Heart left ventricle (tissue), 16 donors: ENCODE data around the gene MTCH1. TPM values are rescaled to one million over a fixed set of nuclear protein-coding genes. Genes with fewer than 3 reads are reported as not detected.

Experiments
- ATAC-seq, 4 donors: fragments of 200-7000 bp; cut with Tn5 transposase; one replicate each; pipeline ENCODE4 v1.9.1; 2020 to 2022; ENCODE audit warnings: moderate library complexity in 4 of 4, mild to moderate bottlenecking in 3 of 4, moderate number of reproducible peaks in 1 of 4
- DNase-seq, 5 donors: peaks; one replicate each; pipeline ENCODE4 v3.0.0-alpha.2; 2020
- H3K27ac ChIP-seq, 12 donors: fragments of 200-600 bp; sonication (generic) in 4 of 12; one replicate each; pipeline versions ENCODE4 v1.5.0 to v1.8.0; 2016 to 2022; ENCODE audit warnings: mild to moderate bottlenecking in 2 of 12
- H3K27me3 ChIP-seq, 9 donors: fragments of 200-600 bp; sonication (generic) in 2 of 9; one replicate each; pipeline versions ENCODE4 v1.5.1 to v1.8.0; 2016 to 2022; ENCODE audit warnings: mild to moderate bottlenecking in 3 of 9
- H3K36me3 ChIP-seq, 9 donors: fragments of 200-600 bp; sonication (generic) in 2 of 9; one replicate each; pipeline versions ENCODE4 v1.5.0 to v1.8.0; 2018 to 2022; ENCODE audit warnings: mild to moderate bottlenecking in 2 of 9
- H3K4me1 ChIP-seq, 12 donors: fragments of 200-600 bp; sonication (generic) in 4 of 12; one replicate each; pipeline versions ENCODE4 v1.5.0 to v1.8.0; 2016 to 2022; ENCODE audit warnings: mild to moderate bottlenecking in 3 of 12
- H3K4me3 ChIP-seq, 12 donors: fragments of 200-600 bp; sonication (generic) in 4 of 12; one replicate each; pipeline versions ENCODE4 v1.5.0 to v1.8.0; 2017 to 2022; ENCODE audit warnings: mild to moderate bottlenecking in 9 of 12, moderate library complexity in 4 of 12
- H3K9me3 ChIP-seq, 12 donors: fragments of 200-600 bp; sonication (generic) in 4 of 12; one replicate each; pipeline versions ENCODE4 v1.5.0 to v1.8.0; 2016 to 2022; ENCODE audit warnings: mild to moderate bottlenecking in 1 of 12
- CTCF ChIP-seq, 12 donors: fragments of 200-600 bp; sonication (generic) in 4 of 12; IDR thresholded peaks; one replicate each; pipeline versions ENCODE4 v1.5.0 to v1.8.0; 2018 to 2022; ENCODE audit warnings: antibody characterized with exemption in 12 of 12, mild to moderate bottlenecking in 5 of 12
- POLR2A ChIP-seq, 2 donors: fragments of 450-650 bp; IDR thresholded peaks; one replicate each; pipeline ENCODE4 v1.6.1; 2017; ENCODE audit warnings: antibody characterized with exemption in 2 of 2, mild to moderate bottlenecking in 2 of 2, moderate library complexity in 2 of 2
- WGBS, 4 donors: extraction: QIAGEN DNeasy Blood & Tissue Kit in 2 of 4; methylation state at CpG; one replicate each; pipeline versions ENCODE4 v1.1.5 to v1.1.7; 2013 to 2018; 5-methylcytosine and 5-hydroxymethylcytosine counted together
- intact Hi-C, 10 donors: fragments of 100-400 bp; cut with DNase I; formaldehyde crosslinking; loops; one replicate each; pipeline versions ENCODE4 v1.11.1 to v1.14.2; 2022
- polyA plus RNA-seq, 2 donors: library from polyadenylated mRNA; stranded (reverse); fragments of 200-250 nt; gene quantifications; one replicate each; pipeline ENCODE4 v1.2.3, GENCODE V29; 2013
- total RNA-seq, 9 donors: library from RNA; depleted of rRNA in 2 of 9; stranded (reverse); fragments of >200 nt in 2 of 9; fragmentation: NEBNext Ultra II Directional in 3 of 9; extraction: Animal tissue kit (Norgen Biotek cat#: 25700) in 3 of 9; gene quantifications; one replicate each; pipeline versions ENCODE4 v1.1.0 to v1.2.4, GENCODE V29; 2016 to 2023
- donor health status: ischemic (EF 13 %, LVEDD 7.1; RV severe dilation, severe dysfunction).
- donor health status: healthy with polysubstance abuse.
- donor health status: DM: no; HTN: yes; CAD: no.
- donor health status: DM: no; HTN: no; CAD: no.
- donor health status: ischemic (EF 25% LVEDD 6.9; RV normal size, moderate dysfunction).
- donor health status: ischemic (EF 25% LVEDD 5.7; RV mildly dilated, moderate dysfunction).
- donor health status: healthy.
- donor health status: DM: yes; HTN: yes; CAD: no.
- donor health status: ischemic (EF 35%, LVEDD 5.7; RV mildly dilated, moderate dysfunction).
- donor health status: nonischemic (EF 11% LVEDD 7.7; RV severe dilation, severe dysfunction).
- donor health status: DM: yes; HTN: yes; CAD: no.
- donor health status: PGD.
- donor health status: ischemic (EF 29% LVEDD 5.4; RV normal size, mild dysfunction).
- donor health status: nonischemic (EF 23%, LVEDD 6.1; RV moderate dilation, normal function).

MTCH1 gene
- total and polyA plus RNA-seq, 11 donors = 104 to 367 (median 193) TPM

GRCh38 chr6:36969240-36969691 lies 16.7 kb downstream of the MTCH1 start:
- H3K9me3 ChIP-seq = no peaks in the 10 kb centered on the region
- peaks cover 0 to 83% (median 78%) of the 10 kb centered on the region in 9 donors for H3K36me3 ChIP-seq
- H3K27ac ChIP-seq = peak overlapping the region in 7 of 12 donors; percentile 2 to 53 (median 23)
- no peaks in the 10 kb centered on the region for H3K27me3 ChIP-seq
- H3K4me1 ChIP-seq = peaks cover 3 to 86% (median 38%) of the 10 kb centered on the region in 12 donors
- ATAC-seq = peak in 1 of 4 donors; percentile 10
- TF ChIP-seq CTCF (IDR thresholded peaks at IDR 0.05) = no peak
- TF ChIP-seq POLR2A (IDR thresholded peaks at IDR 0.05) = no peak
- DNase-seq = no peak
- 66 to 69% (median 69%) methylated on average over 14 of the region's 14 CpGs for WGBS, 4 donors
- no peak overlapping the region for H3K4me3 ChIP-seq
- intact Hi-C loops = loop anchor here in 1 of 10 donors (5.0 kb wide), 1 partner anchor 42 kb away; no protein-coding TSS in a partner anchor

- 85 to 86% (median 86%) methylated on average over 15 to 16 of the region's 16 CpGs for WGBS, 4 donors
- ATAC-seq = peak in 2 of 4 donors; percentile 3 to 17
- Histone ChIP-seq H3K27me3 (no peaks in the 10 kb centered on the region), H3K9me3 (no peaks in the 10 kb centered on the region), H3K36me3 (peaks cover 0 to 74% (median 69%) of the 10 kb centered on the region in 9 donors), H3K27ac (peak overlapping the region in 7 of 12 donors; percentile 10 to 68 (median 52)), H3K4me1 (peaks cover 7 to 86% (median 41%) of the 10 kb centered on the region in 12 donors), H3K4me3 (no peak overlapping the region)
- no peak for TF ChIP-seq CTCF (IDR thresholded peaks at IDR 0.05)
- TF ChIP-seq POLR2A (IDR thresholded peaks at IDR 0.05) = no peak
- intact Hi-C loops = loop anchor here in 1 of 10 donors (5.0 kb wide), 1 partner anchor 41 kb away; no protein-coding TSS in a partner anchor
- peak in 2 of 5 donors; percentile 38 to 73 for DNase-seq
Measured at GRCh38 chr6:36968266-36968977, 17.6 kb downstream of the MTCH1 start.

GRCh38 chr6:36967757-36968156 lies 18.2 kb downstream of the MTCH1 start:
- TF ChIP-seq POLR2A (IDR thresholded peaks at IDR 0.05) (no peak), CTCF (IDR thresholded peaks at IDR 0.05) (no peak)
- H3K27me3 ChIP-seq = no peaks in the 10 kb centered on the region
- ATAC-seq = no peak
- peaks cover 0 to 67% (median 63%) of the 10 kb centered on the region in 9 donors for H3K36me3 ChIP-seq
- WGBS, 4 donors = 50 to 79% (median 60%) methylated on average over 4 of the region's 4 CpGs
- no peak for DNase-seq
- no peak overlapping the region for H3K4me3 ChIP-seq
- no peaks in the 10 kb centered on the region for H3K9me3 ChIP-seq
- H3K4me1 ChIP-seq = peaks cover 7 to 80% (median 39%) of the 10 kb centered on the region in 12 donors
- intact Hi-C loops = loop anchor here in 1 of 10 donors (5.0 kb wide), 1 partner anchor 40 kb away; no protein-coding TSS in a partner anchor
- peak overlapping the region in 5 of 12 donors; percentile 10 to 68 (median 45) for H3K27ac ChIP-seq

GRCh38 chr6:36967301-36967700 lies 18.7 kb downstream of the MTCH1 start:
- intact Hi-C loops = loop anchor here in 1 of 10 donors (5.0 kb wide), 1 partner anchor 40 kb away; no protein-coding TSS in a partner anchor
- no peaks in the 10 kb centered on the region for H3K27me3 ChIP-seq
- 53 to 90% (median 66%) methylated on average over 3 of the region's 3 CpGs for WGBS, 4 donors
- no peak overlapping the region for H3K4me3 ChIP-seq
- H3K27ac ChIP-seq = peak overlapping the region in 5 of 12 donors; percentile 10 to 68 (median 45)
- no peak for DNase-seq
- no peak for TF ChIP-seq POLR2A (IDR thresholded peaks at IDR 0.05)
- no peak for TF ChIP-seq CTCF (IDR thresholded peaks at IDR 0.05)
- no peaks in the 10 kb centered on the region for H3K9me3 ChIP-seq
- peak in 3 of 4 donors; percentile 1 to 55 (median 11) for ATAC-seq
- peaks cover 0 to 63% (median 58%) of the 10 kb centered on the region in 9 donors for H3K36me3 ChIP-seq
- peaks cover 7 to 75% (median 35%) of the 10 kb centered on the region in 12 donors for H3K4me1 ChIP-seq
